Neutrophil (primary cell): ENCODE measurements around the gene PIGC.

Experiments used
- H3K27ac ChIP-seq: fragments of 200-600 bp; sonication (generic); 2 replicates; pipeline ENCODE4 v1.5.1; 2016; ENCODE audit warnings: mild to moderate bottlenecking, moderate library complexity
- H3K27me3 ChIP-seq: fragments of 200-600 bp; sonication (generic); 2 replicates; pipeline ENCODE4 v1.6.0; 2016; ENCODE audit warnings: mild to moderate bottlenecking
- H3K36me3 ChIP-seq: fragments of 200-600 bp; sonication (generic); 2 replicates; pipeline ENCODE4 v1.5.1; 2017
- H3K4me1 ChIP-seq, 2 experiments: fragments of 200-600 bp in 1 of 2; sonication (generic) in 1 of 2; 1 replicate in 1 of 2; 2 replicates in 1 of 2; pipeline versions ENCODE4 v1.5.1 to v1.6.1; 2013 to 2016; ENCODE audit warnings: low read depth in 1 of 2, low read length in 1 of 2, mild to moderate bottlenecking in 1 of 2, moderate library complexity in 1 of 2; ENCODE audit not compliant: control insufficient read depth in 1 of 2, insufficient read depth in 1 of 2
- H3K4me3 ChIP-seq, 2 experiments: fragments of 200-600 bp in 1 of 2; sonication (generic) in 1 of 2; 1 replicate in 1 of 2; 2 replicates in 1 of 2; pipeline ENCODE4 v1.5.1; 2013 to 2016; ENCODE audit warnings: low read depth in 1 of 2, low read length in 1 of 2, mild to moderate bottlenecking in 1 of 2, moderate library complexity in 1 of 2
- H3K9me3 ChIP-seq: fragments of 200-600 bp; sonication (generic); 2 replicates; pipeline ENCODE4 v1.5.1; 2016
- TF ChIP-seq, protein P1 (sequence below): fragments of 200-600 bp; sonication (generic); IDR thresholded peaks from 2 replicates; pipeline ENCODE4 v1.5.1; 2016; ENCODE audit warnings: antibody characterized with exemption

PIGC gene

GRCh38 chr1:172399756-172400721, 43.8 kb downstream of the PIGC start:
- H3K27ac ChIP-seq: no peak overlapping the region

GRCh38 chr1:172398970-172399755, 44.7 kb downstream of the PIGC start:
- Histone ChIP-seq H3K27me3 (no peaks in the 10 kb centered on the region), H3K9me3 (no peaks in the 10 kb centered on the region), H3K4me3 (no peak overlapping the region), H3K27ac (no peak overlapping the region), H3K4me1 (no peaks in the 10 kb centered on the region), H3K36me3 (no peaks in the 10 kb centered on the region)
- TF ChIP-seq, protein P1, sequence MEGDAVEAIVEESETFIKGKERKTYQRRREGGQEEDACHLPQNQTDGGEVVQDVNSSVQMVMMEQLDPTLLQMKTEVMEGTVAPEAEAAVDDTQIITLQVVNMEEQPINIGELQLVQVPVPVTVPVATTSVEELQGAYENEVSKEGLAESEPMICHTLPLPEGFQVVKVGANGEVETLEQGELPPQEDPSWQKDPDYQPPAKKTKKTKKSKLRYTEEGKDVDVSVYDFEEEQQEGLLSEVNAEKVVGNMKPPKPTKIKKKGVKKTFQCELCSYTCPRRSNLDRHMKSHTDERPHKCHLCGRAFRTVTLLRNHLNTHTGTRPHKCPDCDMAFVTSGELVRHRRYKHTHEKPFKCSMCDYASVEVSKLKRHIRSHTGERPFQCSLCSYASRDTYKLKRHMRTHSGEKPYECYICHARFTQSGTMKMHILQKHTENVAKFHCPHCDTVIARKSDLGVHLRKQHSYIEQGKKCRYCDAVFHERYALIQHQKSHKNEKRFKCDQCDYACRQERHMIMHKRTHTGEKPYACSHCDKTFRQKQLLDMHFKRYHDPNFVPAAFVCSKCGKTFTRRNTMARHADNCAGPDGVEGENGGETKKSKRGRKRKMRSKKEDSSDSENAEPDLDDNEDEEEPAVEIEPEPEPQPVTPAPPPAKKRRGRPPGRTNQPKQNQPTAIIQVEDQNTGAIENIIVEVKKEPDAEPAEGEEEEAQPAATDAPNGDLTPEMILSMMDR: no peak

More at GRCh38 chr1:172399756-172400721, 43.8 kb downstream of the PIGC start:
- Histone ChIP-seq H3K9me3 (no peaks in the 10 kb centered on the region), H3K4me1 (no peaks in the 10 kb centered on the region), H3K27me3 (no peaks in the 10 kb centered on the region), H3K36me3 (no peaks in the 10 kb centered on the region), H3K4me3 (no peak overlapping the region)
- TF ChIP-seq, protein P1: no peak

DNA sequence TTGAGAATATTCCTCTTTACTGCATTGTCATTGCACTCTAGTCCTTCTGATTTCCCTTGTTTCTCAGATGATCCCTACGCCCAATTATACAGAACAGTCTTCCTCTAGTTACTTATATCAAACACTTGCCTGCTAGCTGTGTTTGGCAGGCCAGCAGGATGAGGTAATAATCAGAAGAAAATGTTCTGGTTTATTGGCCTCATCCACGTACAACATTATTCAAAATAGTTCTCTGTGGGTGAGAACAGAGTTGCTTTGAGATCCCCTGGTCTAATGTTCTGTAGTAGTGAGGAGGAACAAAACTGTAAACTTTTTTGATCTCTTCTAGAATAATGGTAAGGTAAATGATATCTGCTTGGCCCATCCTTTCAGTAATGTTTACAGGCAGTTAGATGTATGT, 45.7 kb downstream of the PIGC start:
- no peak overlapping the region for H3K27ac ChIP-seq
- H3K36me3 ChIP-seq: no peaks in the 10 kb centered on the region
- TF ChIP-seq, protein P1: no peak
- H3K4me3 ChIP-seq: no peak overlapping the region
- H3K9me3 ChIP-seq: no peaks in the 10 kb centered on the region
- no peaks in the 10 kb centered on the region for H3K27me3 ChIP-seq
- no peaks in the 10 kb centered on the region for H3K4me1 ChIP-seq

DNA sequence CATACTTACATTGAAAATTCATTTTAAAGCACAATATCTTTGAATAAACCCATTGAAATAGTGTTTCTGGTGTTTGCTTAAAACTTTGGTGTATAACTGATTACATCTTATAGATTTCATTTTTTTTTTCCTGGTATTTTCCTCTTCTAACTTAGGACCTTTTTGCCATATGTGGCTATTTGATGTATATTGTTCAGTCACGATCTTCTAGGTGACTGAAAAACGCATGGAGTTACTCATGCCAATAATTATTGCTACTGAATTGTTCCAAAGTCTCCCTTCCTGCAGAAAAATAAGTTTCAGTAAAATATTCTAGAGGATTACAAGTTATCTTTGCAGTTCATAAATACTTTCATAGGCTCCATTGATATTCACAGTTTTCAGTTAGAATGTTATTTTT, 46.2 kb downstream of the PIGC start:
- H3K36me3 ChIP-seq: no peaks in the 10 kb centered on the region
- TF ChIP-seq, protein P1: no peak
- no peaks in the 10 kb centered on the region for H3K27me3 ChIP-seq
- no peaks in the 10 kb centered on the region for H3K4me1 ChIP-seq
- H3K27ac ChIP-seq: no peak overlapping the region
- H3K9me3 ChIP-seq: no peaks in the 10 kb centered on the region
- H3K4me3 ChIP-seq: no peak overlapping the region

GRCh38 chr1:172397221-172397620, 46.6 kb downstream of the PIGC start:
- H3K36me3 ChIP-seq: no peaks in the 10 kb centered on the region
- H3K4me3 ChIP-seq: no peak overlapping the region
- no peaks in the 10 kb centered on the region for H3K9me3 ChIP-seq
- H3K27me3 ChIP-seq: no peaks in the 10 kb centered on the region
- H3K4me1 ChIP-seq: no peaks in the 10 kb centered on the region
- no peak overlapping the region for H3K27ac ChIP-seq
- TF ChIP-seq, protein P1: no peak
